Spleen (tissue), 7 donors: ENCODE results near the gene ELMOD2.

ENCODE experiments used
- POLR2A ChIP-seq, 3 donors: fragments of 450-650 bp; IDR thresholded peaks; one replicate each; pipeline ENCODE4 v1.5.1; 2017; ENCODE audit warnings: antibody characterized with exemption in 3 of 3, mild to moderate bottlenecking in 1 of 3
- POLR2AphosphoS5 ChIP-seq, 3 donors: sonication (generic); formaldehyde crosslinking; IDR thresholded peaks; one replicate each; pipeline ENCODE4 v1.5.1; 2017; ENCODE audit warnings: antibody characterized with exemption in 3 of 3
- TF ChIP-seq, protein P1 (sequence below), 11 experiments: fragments of 200-600 bp in 7 of 11; fragments of 450-650 bp in 4 of 11; sonication (generic) in 4 of 11; IDR thresholded peaks in 8 of 11; conservative IDR thresholded peaks in 3 of 11; 1 replicate in 7 of 11; 2 replicates in 4 of 11; pipeline versions ENCODE4 v1.4.0 to v1.8.0; 2016 to 2021; ENCODE audit warnings: antibody characterized with exemption in 11 of 11, inconsistent platforms in 4 of 11, mild to moderate bottlenecking in 1 of 11
- donor health status: DM: no; HTN: no; CAD: no; lungs with moderate emphysema.
- donor health status: DM: no; HTN: no; CAD: no.
- donor health status: DM: no; HTN: no; CAD: no.

DNA sequence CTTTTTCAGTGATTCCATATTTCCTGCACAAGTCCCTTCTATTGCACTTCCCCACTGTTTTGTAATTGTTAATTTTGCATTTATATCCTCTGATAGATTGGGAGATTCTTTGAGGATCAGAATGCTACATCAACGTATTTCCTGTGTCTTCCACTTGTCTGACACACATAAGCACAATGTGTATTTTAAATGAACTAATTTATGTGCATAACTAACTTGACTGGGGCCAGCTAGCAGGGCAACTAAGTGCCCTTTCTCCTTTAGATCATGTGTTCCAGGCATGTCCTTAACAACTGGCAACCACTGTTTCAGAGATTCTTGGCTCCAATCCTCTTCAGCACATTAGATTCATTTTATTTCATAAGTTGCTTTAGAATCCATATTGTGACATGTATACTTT, 60.5 kb downstream of the ELMOD2 start:
- TF ChIP-seq, protein P1, sequence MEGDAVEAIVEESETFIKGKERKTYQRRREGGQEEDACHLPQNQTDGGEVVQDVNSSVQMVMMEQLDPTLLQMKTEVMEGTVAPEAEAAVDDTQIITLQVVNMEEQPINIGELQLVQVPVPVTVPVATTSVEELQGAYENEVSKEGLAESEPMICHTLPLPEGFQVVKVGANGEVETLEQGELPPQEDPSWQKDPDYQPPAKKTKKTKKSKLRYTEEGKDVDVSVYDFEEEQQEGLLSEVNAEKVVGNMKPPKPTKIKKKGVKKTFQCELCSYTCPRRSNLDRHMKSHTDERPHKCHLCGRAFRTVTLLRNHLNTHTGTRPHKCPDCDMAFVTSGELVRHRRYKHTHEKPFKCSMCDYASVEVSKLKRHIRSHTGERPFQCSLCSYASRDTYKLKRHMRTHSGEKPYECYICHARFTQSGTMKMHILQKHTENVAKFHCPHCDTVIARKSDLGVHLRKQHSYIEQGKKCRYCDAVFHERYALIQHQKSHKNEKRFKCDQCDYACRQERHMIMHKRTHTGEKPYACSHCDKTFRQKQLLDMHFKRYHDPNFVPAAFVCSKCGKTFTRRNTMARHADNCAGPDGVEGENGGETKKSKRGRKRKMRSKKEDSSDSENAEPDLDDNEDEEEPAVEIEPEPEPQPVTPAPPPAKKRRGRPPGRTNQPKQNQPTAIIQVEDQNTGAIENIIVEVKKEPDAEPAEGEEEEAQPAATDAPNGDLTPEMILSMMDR (IDR thresholded peaks at IDR 0.05 in 8 of 11, conservative IDR thresholded peaks at IDR 0.05 in 3 of 11) = no peak
- TF ChIP-seq POLR2A (IDR thresholded peaks at IDR 0.05) = no peak
- TF ChIP-seq POLR2AphosphoS5 (IDR thresholded peaks at IDR 0.05) = no peak
